Measurements from ENCODE around the gene KRTAP19-7. TPM values are rescaled to one million over a fixed set of nuclear protein-coding genes. Genes with fewer than 3 reads are reported as not detected.

KRTAP19-7 gene
- polyA plus RNA-seq (2013, experiment 1 of 2; ENCODE audit: insufficient read length), result not detected
- not detected for polyA plus RNA-seq (2013, experiment 2 of 2; ENCODE audit: insufficient read length)

- no peak for DNase-seq
These were observed at the start of gene KRTAP19-7 for GRCh38 chr21:30561264-30561895. Gene KRTAP19-7, minus strand, starts transcription at chr21:30561314. Its CDS starts 25 bp downstream, at chr21:30561289.

GRCh38 chr21:30605968-30606367 is 44.9 kb upstream of the KRTAP19-7 start:
- no peak for DNase-seq

- no peak for DNase-seq
These were observed 39.7 kb upstream of the KRTAP19-7 start, which contains the start of gene KRTAP22-1 for GRCh38 chr21:30600787-30601186. Gene KRTAP22-1, plus strand, starts transcription at chr21:30601087.

GRCh38 chr21:30598802-30599201 is 37.7 kb upstream of the KRTAP19-7 start, which contains the start of gene KRTAP6-2:
Gene KRTAP6-2, minus strand, starts transcription at chr21:30598902. Its CDS starts 28 bp downstream, at chr21:30598874.
- no peak for DNase-seq

- no peak for DNase-seq
These were observed 31.0 kb upstream of the KRTAP19-7 start, which contains the start of gene KRTAP6-3 for GRCh38 chr21:30592140-30592539. Gene KRTAP6-3, plus strand, starts transcription at chr21:30592440. Its CDS starts 6 bp downstream, at chr21:30592446.

- no peak for DNase-seq
These were observed 29.2 kb upstream of the KRTAP19-7 start, which contains the start of gene KRTAP22-2 for GRCh38 chr21:30590297-30590696. Gene KRTAP22-2, minus strand, starts transcription at chr21:30590397.

GRCh38 chr21:30582870-30583269 is 21.8 kb upstream of the KRTAP19-7 start:
- DNase-seq, result no peak

GRCh38 chr21:30580132-30580531 is 19.0 kb upstream of the KRTAP19-7 start:
- DNase-seq, result no peak

- DNase-seq, result no peak
These were observed 18.2 kb upstream of the KRTAP19-7 start for GRCh38 chr21:30579346-30579745.

- peak; percentile 5 for DNase-seq
These were observed 16.7 kb upstream of the KRTAP19-7 start for GRCh38 chr21:30577766-30578165.

- no peak for DNase-seq
These were observed 6.5 kb upstream of the KRTAP19-7 start for GRCh38 chr21:30567617-30568016.

GRCh38 chr21:30563630-30564029 is 2.5 kb upstream of the KRTAP19-7 start:
- DNase-seq, result no peak

- no peak for DNase-seq
These were observed 2.0 kb upstream of the KRTAP19-7 start for GRCh38 chr21:30563072-30563471.

GRCh38 chr21:30561957-30562356 is 843 bp upstream of the KRTAP19-7 start:
- no peak for DNase-seq

GRCh38 chr21:30555095-30555494 is 6.0 kb downstream of the KRTAP19-7 start:
- no peak for DNase-seq

GRCh38 chr21:30552782-30553181 is 8.3 kb downstream of the KRTAP19-7 start:
- no peak for DNase-seq

GRCh38 chr21:30541764-30542163 is 19.4 kb downstream of the KRTAP19-7 start, which contains the start of gene KRTAP19-6:
Gene KRTAP19-6, minus strand, starts transcription at chr21:30541864. Its CDS starts 31 bp downstream, at chr21:30541833.
- DNase-seq, result no peak

- no peak for DNase-seq
These were observed 42.2 kb downstream of the KRTAP19-7 start for GRCh38 chr21:30518876-30519275.

GRCh38 chr21:30515681-30516080 is 45.4 kb downstream of the KRTAP19-7 start:
- DNase-seq, result no peak

All from fibroblast of skin of back (primary cell).